ENCODE measurements around the gene IQGAP2.

The IQGAP2 gene

GRCh38 chr5:76663573-76663972, 260.5 kb downstream of the IQGAP2 start:
- Histone ChIP-seq H3K36me3 (ENCODE audit: control insufficient read depth, insufficient read depth, low read length) (peaks cover 1% of the 10 kb centered on the region), H3K4me3 (replicated peaks; ENCODE audit: low read depth, low read length) (no peak overlapping the region), H3K27me3 (replicated peaks; ENCODE audit: control insufficient read depth, insufficient read depth, low read length) (no peaks in the 10 kb centered on the region)
- no peak for TF ChIP-seq CTCF (IDR thresholded peaks at IDR 0.05; ENCODE audit: insufficient read depth, low read length, poor library complexity, severe bottlenecking)
- no peak for DNase-seq (ENCODE audit: extremely low read depth, insufficient read length)

- DNase-seq (ENCODE audit: extremely low read depth, insufficient read length): no peak
- TF ChIP-seq CTCF (IDR thresholded peaks at IDR 0.05; ENCODE audit: insufficient read depth, low read length, poor library complexity, severe bottlenecking): no peak
- no peak overlapping the region for H3K4me3 ChIP-seq (replicated peaks; ENCODE audit: low read depth, low read length)
- no peaks in the 10 kb centered on the region for H3K36me3 ChIP-seq (ENCODE audit: control insufficient read depth, insufficient read depth, low read length)
- no peaks in the 10 kb centered on the region for H3K27me3 ChIP-seq (replicated peaks; ENCODE audit: control insufficient read depth, insufficient read depth, low read length)
Measured at GRCh38 chr5:76664079-76664478, 261.0 kb downstream of the IQGAP2 start.

GRCh38 chr5:76667495-76667894, 264.4 kb downstream of the IQGAP2 start:
- Histone ChIP-seq H3K27me3 (replicated peaks; ENCODE audit: control insufficient read depth, insufficient read depth, low read length) (no peaks in the 10 kb centered on the region), H3K4me3 (replicated peaks; ENCODE audit: low read depth, low read length) (no peak overlapping the region), H3K36me3 (ENCODE audit: control insufficient read depth, insufficient read depth, low read length) (no peaks in the 10 kb centered on the region; the same call in 1 of the 2 replicates)
- no peak for TF ChIP-seq CTCF (IDR thresholded peaks at IDR 0.05; ENCODE audit: insufficient read depth, low read length, poor library complexity, severe bottlenecking)
- no peak for DNase-seq (ENCODE audit: extremely low read depth, insufficient read length)

GRCh38 chr5:76669245-76669644, 266.2 kb downstream of the IQGAP2 start:
- DNase-seq (ENCODE audit: extremely low read depth, insufficient read length): no peak
- no peaks in the 10 kb centered on the region; the same call in 1 of the 2 replicates for H3K36me3 ChIP-seq (ENCODE audit: control insufficient read depth, insufficient read depth, low read length)
- TF ChIP-seq CTCF (IDR thresholded peaks at IDR 0.05; ENCODE audit: insufficient read depth, low read length, poor library complexity, severe bottlenecking): no peak
- no peak overlapping the region for H3K4me3 ChIP-seq (replicated peaks; ENCODE audit: low read depth, low read length)
- H3K27me3 ChIP-seq (replicated peaks; ENCODE audit: control insufficient read depth, insufficient read depth, low read length): no peaks in the 10 kb centered on the region

GRCh38 chr5:76670508-76670907, 267.4 kb downstream of the IQGAP2 start:
- Histone ChIP-seq H3K27me3 (replicated peaks; ENCODE audit: control insufficient read depth, insufficient read depth, low read length) (no peaks in the 10 kb centered on the region), H3K4me3 (replicated peaks; ENCODE audit: low read depth, low read length) (no peak overlapping the region), H3K36me3 (ENCODE audit: control insufficient read depth, insufficient read depth, low read length) (no peaks in the 10 kb centered on the region; the same call in 1 of the 2 replicates)
- TF ChIP-seq CTCF (IDR thresholded peaks at IDR 0.05; ENCODE audit: insufficient read depth, low read length, poor library complexity, severe bottlenecking): no peak
- no peak for DNase-seq (ENCODE audit: extremely low read depth, insufficient read length)

GRCh38 chr5:76672242-76672641, 269.2 kb downstream of the IQGAP2 start:
- DNase-seq (ENCODE audit: extremely low read depth, insufficient read length): no peak
- TF ChIP-seq CTCF (IDR thresholded peaks at IDR 0.05; ENCODE audit: insufficient read depth, low read length, poor library complexity, severe bottlenecking): no peak
- no peaks in the 10 kb centered on the region; the same call in 1 of the 2 replicates for H3K36me3 ChIP-seq (ENCODE audit: control insufficient read depth, insufficient read depth, low read length)
- no peaks in the 10 kb centered on the region for H3K27me3 ChIP-seq (replicated peaks; ENCODE audit: control insufficient read depth, insufficient read depth, low read length)
- no peak overlapping the region for H3K4me3 ChIP-seq (replicated peaks; ENCODE audit: low read depth, low read length)

All from GM06990 (cell line).